NCI-H1092 (cell line): ENCODE data around the gene EXOC2.
"Not testable (repeated sequence)": the region's sequence is repeated elsewhere in the genome, so short reads cannot be mapped to it uniquely, and the experiment has no call there.

Source experiments
- DNase-seq: peaks from one replicate; lab custom pipeline; 2025; lab: John Stamatoyannopoulos, UW

Gene EXOC2

GRCh38 chr6:680666-681340 is 12.1 kb downstream of the EXOC2 start:
- DNase-seq = no peak

GRCh38 chr6:680251-680650 is 12.7 kb downstream of the EXOC2 start:
- DNase-seq = no peak

- no peak for DNase-seq
Measured at GRCh38 chr6:679282-679681, 13.7 kb downstream of the EXOC2 start.

DNA sequence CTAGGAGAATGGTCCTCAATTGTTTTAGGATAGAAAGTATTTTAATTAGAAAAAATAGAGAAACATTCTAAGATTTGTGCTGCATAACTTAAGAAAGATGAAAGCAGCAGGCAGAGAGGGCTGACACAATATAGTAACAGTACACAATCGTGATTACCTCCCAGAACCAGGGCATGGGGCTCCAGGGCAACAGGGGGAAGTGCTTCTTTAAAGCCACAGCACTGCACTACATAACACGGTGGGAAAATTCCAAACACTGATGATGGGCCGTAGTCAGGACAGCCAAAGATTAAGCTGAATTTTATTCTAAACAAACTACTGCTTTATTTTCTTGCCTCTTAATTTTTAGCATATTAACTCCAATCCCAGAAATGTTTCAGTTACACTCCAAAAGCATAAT is 14.4 kb downstream of the EXOC2 start:
- DNase-seq = no peak

DNA sequence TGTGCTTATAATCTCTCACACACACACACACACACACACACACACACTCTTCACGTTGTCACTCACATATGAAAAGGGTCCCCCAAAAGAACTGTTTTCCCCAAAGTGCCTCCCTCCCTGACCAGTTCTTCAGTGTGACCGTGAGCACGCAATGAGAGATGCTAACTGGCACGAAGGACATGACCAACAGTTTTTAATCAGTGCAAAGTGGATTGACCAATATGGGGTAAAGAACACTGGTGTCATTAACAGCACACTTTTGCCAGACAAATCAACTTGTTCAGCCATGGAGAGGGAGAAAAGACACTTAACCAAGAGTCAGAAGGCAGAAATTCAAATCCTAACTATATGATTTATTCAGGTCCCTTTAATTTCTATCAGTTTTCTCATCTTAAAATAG is 15.0 kb downstream of the EXOC2 start:
- no peak for DNase-seq

GRCh38 chr6:674956-675355 is 18.0 kb downstream of the EXOC2 start:
- DNase-seq = no peak

GRCh38 chr6:674406-674805 is 18.5 kb downstream of the EXOC2 start:
- DNase-seq = no peak

- no peak for DNase-seq
Measured at GRCh38 chr6:667253-667927, 25.5 kb downstream of the EXOC2 start.

DNA sequence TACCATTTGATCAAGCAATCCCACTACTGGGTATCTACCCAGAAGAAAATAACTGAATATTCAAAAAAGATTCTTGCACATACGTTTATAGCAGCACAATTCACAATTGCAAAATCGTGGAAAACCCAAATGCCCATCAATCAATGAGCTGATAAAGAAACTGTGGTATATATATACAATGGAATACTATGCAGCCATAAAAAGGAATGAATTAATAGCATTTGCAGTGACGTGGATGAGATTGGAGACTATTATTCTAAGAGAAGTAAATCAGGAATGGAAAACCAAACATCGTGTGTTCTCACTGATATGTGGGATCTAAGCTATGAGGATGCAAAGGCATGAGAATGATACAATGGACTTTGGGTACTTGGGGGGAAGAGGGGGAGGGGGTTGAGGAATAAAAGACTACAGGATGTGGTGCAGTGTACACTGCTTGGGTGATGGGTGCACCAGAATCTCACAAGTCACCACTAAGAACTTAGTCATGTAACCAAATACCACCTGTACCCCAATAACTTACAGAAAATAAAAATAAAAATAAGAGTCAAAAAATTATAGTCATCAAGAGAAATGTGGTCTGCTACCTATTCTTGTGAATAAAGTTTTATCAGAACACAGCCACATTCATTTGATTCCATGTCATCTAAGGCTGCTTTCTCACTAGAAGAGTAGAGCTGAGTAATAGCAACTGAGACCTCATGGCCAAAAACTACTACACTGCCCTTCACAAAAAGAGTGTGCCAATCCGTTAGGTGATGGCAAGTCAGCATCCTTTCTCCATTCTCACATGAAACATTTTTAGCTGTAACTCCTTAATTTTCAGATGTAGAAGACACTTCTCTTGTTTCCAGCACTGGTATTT is 27.3 kb downstream of the EXOC2 start:
- DNase-seq = no peak

DNA sequence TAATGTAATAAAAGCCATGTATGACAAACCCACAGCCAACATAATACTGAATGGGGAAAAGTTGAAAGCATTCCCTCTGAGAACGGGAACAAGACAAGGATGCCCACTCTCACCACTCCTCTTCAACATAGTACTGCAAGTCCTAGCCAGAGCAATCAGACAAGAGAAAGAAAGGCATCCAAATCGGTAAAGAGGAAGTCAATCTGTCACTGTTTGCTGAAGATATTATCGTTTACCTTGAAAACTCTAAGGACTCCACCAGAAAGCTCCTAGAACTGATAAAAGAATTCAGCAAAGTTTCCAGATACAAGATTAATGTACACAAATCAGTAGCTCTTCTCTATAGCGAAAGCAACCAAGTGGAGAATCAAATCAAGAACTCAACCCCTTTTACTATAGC is 29.2 kb downstream of the EXOC2 start:
- DNase-seq = not testable (repeated sequence)

- DNase-seq = no peak
Measured at GRCh38 chr6:659716-660581, 33.0 kb downstream of the EXOC2 start.

- DNase-seq = no peak
Measured at GRCh38 chr6:658244-658643, 34.7 kb downstream of the EXOC2 start.

GRCh38 chr6:657743-658142 is 35.2 kb downstream of the EXOC2 start:
- DNase-seq = no peak

GRCh38 chr6:656460-657252 is 36.3 kb downstream of the EXOC2 start, which contains the start of gene HUS1B:
TSS of gene HUS1B (minus strand) at chr6:657100. CDS start at chr6:656944, 156 bp downstream.
- DNase-seq = no peak

DNA sequence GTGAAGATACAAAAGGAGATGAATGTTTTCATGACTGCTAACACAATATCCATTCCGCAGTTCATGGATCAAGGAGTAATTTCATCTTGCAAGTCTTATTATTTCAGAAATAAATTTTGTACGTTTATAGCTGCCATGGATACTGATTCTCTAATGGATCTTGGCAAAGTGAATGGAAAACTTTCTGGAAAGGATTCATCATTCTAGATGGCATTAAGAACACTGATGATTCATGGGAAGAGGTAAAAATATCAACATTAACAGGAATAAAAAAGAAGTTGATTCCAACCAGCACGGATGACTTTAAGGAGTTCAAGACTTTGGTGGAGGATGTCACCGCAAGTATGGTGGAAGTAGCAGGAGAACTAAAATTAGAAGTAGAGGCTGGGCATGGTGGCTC is 38.8 kb downstream of the EXOC2 start:
- no peak for DNase-seq

- no peak for DNase-seq
Measured at GRCh38 chr6:652865-653264, 40.1 kb downstream of the EXOC2 start.

- DNase-seq = no peak
Measured at GRCh38 chr6:650098-650497, 42.8 kb downstream of the EXOC2 start.

- DNase-seq = no peak
Measured at GRCh38 chr6:642805-643204, 50.1 kb downstream of the EXOC2 start.

DNA sequence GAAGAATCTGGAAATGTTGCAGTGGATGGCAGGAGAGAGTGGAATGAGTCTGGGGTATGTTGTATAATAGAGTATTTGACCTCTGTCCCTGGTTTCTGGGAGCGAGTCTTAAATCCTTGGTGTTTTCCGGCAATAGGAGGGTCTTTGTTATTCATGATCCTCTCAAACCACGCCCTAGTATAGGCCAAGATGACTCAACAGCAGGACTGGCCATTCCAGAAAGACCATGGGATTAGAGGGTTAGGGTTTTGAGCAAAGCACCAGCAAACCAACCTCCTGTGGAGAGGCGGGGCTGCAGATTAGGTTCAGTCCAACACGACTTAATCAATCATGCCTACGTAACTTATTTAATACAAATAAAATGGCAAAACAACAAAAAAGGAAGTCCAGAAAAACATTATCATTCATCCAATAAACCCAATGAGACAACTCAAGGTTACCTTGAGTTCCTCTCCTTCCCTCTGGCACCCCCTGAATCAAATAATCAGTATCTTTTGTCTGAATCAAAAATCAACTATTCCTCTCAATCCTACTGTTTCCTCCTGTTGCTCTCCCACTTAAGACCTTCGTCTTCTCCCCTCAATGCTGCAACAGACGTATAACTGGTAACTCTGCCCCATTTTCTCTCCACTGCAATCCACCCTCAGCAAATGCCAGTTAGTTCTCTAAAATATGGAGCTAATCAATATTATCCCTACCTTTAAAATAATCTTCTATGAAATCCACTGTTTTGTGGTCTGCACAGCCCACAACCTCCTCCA is 51.5 kb downstream of the EXOC2 start:
- no peak for DNase-seq

GRCh38 chr6:636488-636887 is 56.5 kb downstream of the EXOC2 start:
- DNase-seq = no peak
